HG03175 (cell line): Measurements from ENCODE around the gene SDK2.

Experiments
- ATAC-seq: cut with Tn5 transposase; IDR thresholded peaks from one replicate; pipeline ENCODE4 v1.9.1; 2021; ENCODE audit warnings: mild to moderate bottlenecking, moderate library complexity; ENCODE audit not compliant: unreplicated experiment

Gene SDK2

GRCh38 chr17:73402466-73402865, 241.8 kb downstream of the SDK2 start:
- no peak for ATAC-seq

- ATAC-seq, result no peak
Measured at GRCh38 chr17:73401911-73402310, 242.3 kb downstream of the SDK2 start.

GRCh38 chr17:73400915-73401545, 243.2 kb downstream of the SDK2 start:
- no peak for ATAC-seq

GRCh38 chr17:73399056-73399455, 245.2 kb downstream of the SDK2 start:
- ATAC-seq, result no peak

GRCh38 chr17:73397856-73398540, 246.2 kb downstream of the SDK2 start:
- ATAC-seq, result no peak

GRCh38 chr17:73397278-73397826, 246.9 kb downstream of the SDK2 start:
- ATAC-seq, result no peak

- no peak for ATAC-seq
Measured at GRCh38 chr17:73396431-73397277, 247.6 kb downstream of the SDK2 start.

- ATAC-seq, result no peak
Measured at GRCh38 chr17:73394512-73395450, 249.5 kb downstream of the SDK2 start.

- ATAC-seq, result no peak
Measured at GRCh38 chr17:73393962-73394361, 250.3 kb downstream of the SDK2 start.

GRCh38 chr17:73393381-73393780, 250.9 kb downstream of the SDK2 start:
- no peak for ATAC-seq

- no peak for ATAC-seq
Measured at GRCh38 chr17:73391331-73392265, 252.6 kb downstream of the SDK2 start.

- ATAC-seq, result no peak
Measured at GRCh38 chr17:73390851-73391250, 253.4 kb downstream of the SDK2 start.

GRCh38 chr17:73390221-73390620, 254.0 kb downstream of the SDK2 start:
- no peak for ATAC-seq

GRCh38 chr17:73389411-73389810, 254.8 kb downstream of the SDK2 start:
- ATAC-seq, result no peak

GRCh38 chr17:73388578-73388905, 255.7 kb downstream of the SDK2 start:
- no peak for ATAC-seq

- ATAC-seq, result no peak
Measured at GRCh38 chr17:73387746-73388577, 256.3 kb downstream of the SDK2 start.

GRCh38 chr17:73386561-73386960, 257.7 kb downstream of the SDK2 start:
- no peak for ATAC-seq

- ATAC-seq, result no peak
Measured at GRCh38 chr17:73384926-73385325, 259.3 kb downstream of the SDK2 start.
